ENCODE data around the gene SMCO2. TPM values are rescaled to one million over a fixed set of nuclear protein-coding genes. Genes with fewer than 3 reads are reported as not detected.

The SMCO2 gene
- polyA plus RNA-seq, 1 donor, result not detected

DNA sequence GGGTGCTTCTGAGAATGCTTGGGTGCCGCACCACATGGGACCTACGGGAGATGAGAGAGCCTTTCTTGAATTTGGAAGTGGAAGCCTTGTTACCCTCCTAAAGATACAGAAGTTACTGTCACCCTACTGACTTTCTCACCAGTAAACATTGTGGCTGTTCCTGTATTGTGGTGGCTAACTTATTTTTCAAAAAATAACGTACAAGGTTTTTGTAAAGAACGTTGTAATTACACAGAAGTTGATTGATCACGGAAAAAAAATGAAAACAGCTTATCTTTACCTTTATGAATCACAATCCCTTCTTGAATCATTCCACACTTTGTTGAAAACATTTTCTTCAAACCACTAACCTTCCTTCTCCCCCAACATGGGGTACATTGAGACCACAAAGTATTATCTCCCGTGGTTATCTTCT, 55.5 kb downstream of the SMCO2 start:
- no peak for DNase-seq

GRCh38 chr12:27504507-27504906, 58.0 kb downstream of the SMCO2 start:
- DNase-seq, result no peak

DNA sequence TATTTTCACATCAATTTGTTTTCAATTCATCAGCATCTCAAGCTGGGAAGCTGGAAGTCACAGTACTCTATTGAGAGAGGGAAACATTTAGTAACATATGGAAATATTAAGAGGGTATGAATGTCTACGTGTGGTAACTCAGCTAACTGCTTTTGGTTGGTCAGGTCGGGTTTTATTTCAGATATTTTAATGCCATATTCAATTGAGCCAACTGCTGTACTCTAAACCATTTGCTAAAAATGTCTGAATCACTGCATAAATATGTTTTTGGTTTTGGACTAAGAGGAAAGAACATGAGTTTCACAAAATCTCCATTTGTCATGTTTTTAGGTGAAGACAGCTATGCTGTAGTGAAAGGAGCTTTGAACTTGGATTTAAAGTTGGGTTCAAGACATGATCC, 58.6 kb downstream of the SMCO2 start:
- DNase-seq, result no peak

GRCh38 chr12:27505761-27506160, 59.2 kb downstream of the SMCO2 start:
- no peak for DNase-seq

DNA sequence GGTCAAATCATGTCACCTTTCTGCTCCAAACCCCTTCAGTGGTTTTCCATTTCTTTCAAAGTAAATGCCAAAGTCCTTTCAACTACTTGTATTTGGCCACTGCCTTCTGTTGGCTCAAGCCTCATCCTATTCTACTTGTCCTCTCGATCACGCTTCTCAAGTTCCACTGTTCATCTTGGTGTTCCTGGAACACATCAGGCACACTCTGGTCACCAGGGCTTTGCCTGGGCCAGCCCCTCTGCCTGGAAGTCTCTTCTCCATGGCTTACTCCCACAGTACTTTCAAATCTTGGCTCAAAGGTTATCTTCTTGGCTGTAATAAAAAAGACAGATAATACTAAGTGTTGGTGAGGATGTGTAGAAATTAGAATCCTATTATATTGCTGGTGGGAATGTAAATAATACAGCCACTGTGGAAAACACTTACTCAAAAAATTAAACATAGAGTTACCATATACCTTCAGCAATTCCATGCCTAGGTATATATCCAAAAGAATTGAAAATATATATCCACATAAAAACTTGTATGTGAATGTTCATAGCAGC, 60.2 kb downstream of the SMCO2 start:
- DNase-seq, result no peak

- DNase-seq, result no peak
Observed at GRCh38 chr12:27508736-27509431, 62.3 kb downstream of the SMCO2 start.

GRCh38 chr12:27511031-27511722, 64.6 kb downstream of the SMCO2 start:
- DNase-seq, result peak; percentile 39

GRCh38 chr12:27511723-27512045, 65.1 kb downstream of the SMCO2 start:
- DNase-seq, result no peak

DNA sequence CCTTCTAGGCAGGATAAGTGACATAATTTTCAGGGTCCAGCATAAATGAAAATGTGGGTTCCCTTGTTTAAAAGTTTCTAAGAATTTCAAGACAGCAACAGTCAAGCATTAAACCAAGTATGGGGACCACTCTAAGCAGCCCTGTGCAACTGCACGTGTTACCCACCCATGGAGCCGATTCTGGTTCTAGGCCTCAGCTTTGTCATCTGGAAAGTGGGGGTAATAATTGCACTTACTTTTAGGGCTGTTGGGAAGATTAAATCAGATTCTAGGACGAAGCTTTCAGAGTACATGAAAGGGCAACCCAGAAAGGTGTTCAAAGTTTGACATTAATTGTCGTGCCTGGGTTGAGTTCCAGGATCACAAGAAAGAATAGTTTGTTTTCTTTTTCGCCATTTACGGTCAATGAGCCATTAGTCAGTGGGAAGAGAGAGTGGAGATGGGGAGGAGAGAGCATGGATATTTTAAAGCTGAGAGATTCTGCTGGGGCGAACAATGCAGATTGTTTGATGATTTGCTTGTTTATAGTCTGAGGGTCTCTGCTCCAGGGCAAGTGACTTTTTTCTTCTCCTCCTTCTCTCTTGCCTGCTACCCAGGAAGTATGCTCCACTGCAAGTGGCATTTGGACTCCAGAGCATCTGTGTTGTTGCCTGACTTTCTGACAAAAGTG, 66.8 kb downstream of the SMCO2 start:
- DNase-seq, result no peak

DNA sequence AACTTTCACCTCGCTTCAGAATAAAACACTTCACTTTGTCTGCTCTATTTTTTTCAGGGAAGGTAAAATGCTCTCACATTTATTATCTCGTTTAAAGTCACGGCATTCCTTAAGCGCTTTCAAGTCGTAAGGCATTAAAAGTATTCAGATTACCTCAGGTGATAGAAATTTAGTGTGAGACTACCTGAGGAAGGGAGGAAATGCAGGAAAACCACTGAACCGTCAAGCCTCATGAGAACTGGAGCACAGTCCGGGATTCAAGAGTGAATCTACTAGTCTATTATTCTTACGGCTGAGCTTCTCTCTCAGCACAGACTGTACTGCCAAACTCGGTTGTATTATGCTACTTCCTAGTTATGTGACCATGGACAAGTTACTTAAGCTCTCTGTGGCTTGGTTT, 69.1 kb downstream of the SMCO2 start:
- no peak for DNase-seq

GRCh38 chr12:27516625-27517024, 70.1 kb downstream of the SMCO2 start:
- DNase-seq, result no peak

DNA sequence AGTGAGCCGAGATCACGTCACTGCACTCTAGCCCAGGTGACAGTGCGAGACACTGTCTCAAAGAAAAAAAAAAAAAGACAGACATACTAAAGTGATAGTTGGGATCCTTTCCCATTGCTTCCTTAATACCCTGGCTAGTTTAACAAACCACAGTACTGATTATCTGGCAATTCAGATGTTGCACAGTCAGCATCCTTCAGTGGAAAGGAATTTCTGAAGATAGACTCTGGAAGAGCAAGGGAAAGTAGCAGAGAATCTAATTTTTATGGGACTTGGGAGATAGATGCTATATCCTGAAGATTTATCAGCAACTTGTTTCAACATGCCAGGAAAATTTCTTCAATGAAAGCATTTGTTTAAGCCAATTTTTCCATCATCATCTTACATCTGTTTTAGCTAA, 71.0 kb downstream of the SMCO2 start:
- no peak for DNase-seq

DNA sequence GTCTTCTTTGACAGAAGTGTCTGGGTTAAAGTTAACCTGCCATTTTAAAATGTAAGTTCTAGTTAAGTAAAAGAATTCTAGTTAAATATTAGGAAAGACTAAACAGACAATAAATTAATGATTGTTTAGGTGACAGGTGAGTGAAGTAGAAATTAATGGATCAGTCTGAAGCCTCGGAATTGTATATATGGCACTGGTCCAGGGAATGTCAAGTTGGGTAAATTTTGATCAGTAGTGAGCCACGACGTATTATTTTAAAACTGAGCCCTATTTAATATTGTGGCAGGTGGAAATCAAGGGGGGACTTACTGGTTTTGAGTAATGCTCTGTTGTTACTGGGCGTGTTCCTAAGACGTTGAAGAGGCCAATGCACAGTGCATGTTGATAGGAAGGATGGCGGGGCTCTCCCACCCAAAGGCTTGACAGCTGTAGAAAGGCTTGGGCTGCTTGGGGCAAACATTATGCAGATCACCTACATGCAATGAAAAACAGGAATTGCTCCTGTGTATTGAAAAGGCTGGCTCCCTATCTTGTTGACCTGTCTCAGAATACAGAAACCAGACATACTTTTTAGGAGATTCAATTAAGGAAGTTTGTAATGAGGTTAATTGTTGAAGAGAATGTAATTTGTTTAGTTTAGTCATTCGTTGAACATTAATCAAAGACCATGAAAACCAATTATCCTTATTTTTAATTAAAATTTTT, 71.6 kb downstream of the SMCO2 start:
- no peak for DNase-seq

GRCh38 chr12:27521066-27521465, 74.5 kb downstream of the SMCO2 start:
- no peak for DNase-seq

GRCh38 chr12:27521981-27522380, 75.4 kb downstream of the SMCO2 start:
- no peak for DNase-seq

GRCh38 chr12:27523305-27523641, 76.7 kb downstream of the SMCO2 start:
- no peak for DNase-seq

GRCh38 chr12:27523642-27524493, 77.3 kb downstream of the SMCO2 start, which contains the start of gene PPFIBP1:
Gene PPFIBP1 (plus strand): TSS chr12:27524206. CDS start chr12:27633397, 109,191 bp downstream.
- DNase-seq, result peak; percentile 98

DNA sequence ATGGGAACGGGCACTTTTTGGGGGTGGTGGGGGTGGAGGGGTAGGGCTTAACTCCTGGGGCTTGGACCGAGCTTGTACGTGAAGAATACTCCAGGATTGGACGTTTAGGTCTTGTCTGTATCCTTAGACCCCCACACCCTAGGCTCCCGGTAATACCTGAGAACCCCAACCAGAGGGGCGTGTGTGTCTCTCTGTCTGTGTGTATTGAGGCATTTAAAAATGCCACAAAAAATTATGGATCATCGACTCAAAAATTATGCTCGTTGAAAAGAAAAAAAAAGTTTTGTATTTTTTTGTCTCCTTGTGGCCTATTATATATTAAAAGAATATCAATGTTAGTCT, 77.9 kb downstream of the SMCO2 start:
- DNase-seq, result no peak

DNA sequence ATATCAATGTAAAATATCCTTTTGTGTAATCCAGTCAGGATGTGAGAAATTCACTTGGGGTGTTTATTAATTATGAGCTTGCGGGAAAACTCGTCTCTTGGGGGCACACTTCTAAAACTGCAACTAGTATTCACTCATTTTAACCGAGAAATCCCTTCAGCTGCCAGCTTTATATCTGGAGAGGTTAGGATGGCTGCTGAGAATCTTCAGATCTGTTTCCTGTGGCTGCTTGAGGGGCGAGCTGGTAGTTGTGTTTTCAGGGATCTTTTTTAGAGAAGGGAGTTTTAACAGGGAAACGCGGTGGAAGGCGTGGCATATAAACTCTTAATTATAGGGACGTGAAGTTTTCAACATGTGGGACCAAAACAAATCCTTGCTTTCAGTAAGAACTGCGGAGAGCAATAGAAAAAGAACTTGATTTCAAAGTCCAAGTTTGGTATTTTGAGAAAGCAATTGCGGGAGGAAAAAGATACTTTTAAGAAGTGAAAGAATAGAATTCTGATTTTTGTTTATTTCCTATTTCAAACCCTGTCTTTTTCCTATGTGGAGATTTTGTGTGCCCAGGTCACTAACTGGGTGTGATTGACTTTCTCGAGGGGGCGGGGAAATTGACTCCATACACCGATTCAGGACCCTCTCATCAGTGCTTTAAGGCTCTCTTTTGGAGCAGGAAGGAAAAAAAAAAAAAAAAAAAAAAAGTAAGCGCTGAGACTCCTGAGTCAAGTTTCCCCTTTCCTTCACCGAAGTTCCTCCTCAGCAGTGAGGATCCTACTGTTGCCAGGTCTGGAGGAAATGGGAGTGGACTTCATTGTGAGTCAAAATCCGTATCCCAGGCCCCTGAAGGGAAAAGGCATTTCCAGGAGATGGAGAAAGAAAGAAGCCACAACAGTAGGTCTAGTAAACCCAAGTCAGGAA, 78.6 kb downstream of the SMCO2 start:
- peak; percentile 65 for DNase-seq

DNA sequence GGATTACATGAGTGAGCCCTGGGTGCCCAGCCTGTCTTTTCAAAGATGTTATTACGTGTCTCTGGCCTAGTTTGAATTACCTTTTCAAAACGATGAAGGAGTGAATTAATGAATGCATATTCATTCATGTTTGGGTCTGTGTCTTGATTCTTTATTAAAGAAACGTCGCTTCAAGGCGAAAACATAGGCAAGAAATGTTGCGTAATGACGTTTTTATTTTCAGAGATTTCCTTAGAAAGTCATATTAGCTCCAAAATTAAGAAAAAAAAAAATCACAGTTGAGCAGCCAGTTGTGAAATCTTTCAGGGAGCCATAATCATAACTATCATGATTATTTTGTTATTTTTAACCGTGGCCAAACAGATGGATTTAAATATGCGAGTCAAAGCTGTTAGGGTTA, 81.0 kb downstream of the SMCO2 start:
- no peak for DNase-seq

DNA sequence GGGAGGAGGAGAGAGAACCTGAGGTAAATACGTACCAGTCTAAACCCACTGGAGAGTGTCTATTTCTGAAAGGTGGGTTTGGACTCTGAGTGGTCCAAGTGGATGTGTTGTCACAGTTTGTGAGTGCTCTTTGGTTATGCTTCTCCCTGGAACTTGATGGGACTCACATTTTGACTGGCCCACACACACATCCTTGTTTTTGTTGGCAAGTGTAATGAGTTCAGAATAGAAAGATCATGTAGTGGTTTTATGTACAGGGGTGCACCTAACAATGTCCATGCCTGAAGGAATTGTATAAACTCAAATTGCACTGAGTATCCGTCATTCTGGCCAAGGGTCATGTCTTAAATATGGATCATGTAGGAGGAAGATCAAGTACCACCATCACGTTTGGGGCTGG, 82.3 kb downstream of the SMCO2 start:
- DNase-seq, result no peak
